Dermis microvascular lymphatic vessel endothelial cell (primary cell): ENCODE measurements around the gene DUSP5. TPM values are rescaled to one million over a fixed set of nuclear protein-coding genes. Genes with fewer than 3 reads are reported as not detected.
A peak's percentile ranks its signal among the peaks of the same experiment; 100 is the strongest.

ENCODE experiments used
- DNase-seq, 2 donors: peaks; one replicate each; pipeline versions ENCODE4 v3.0.0 to v3.0.0-alpha.2; 2010; ENCODE audit warnings: low read depth in 2 of 2
- total RNA-seq: library from RNA; depleted of rRNA; stranded (reverse); fragments of >200 nt; gene quantifications from 2 replicates; pipeline ENCODE4 v1.2.1, GENCODE V29; 2014

DUSP5 gene
- total RNA-seq, 1 donor from 2014 or later, result 34.1 TPM

DNA sequence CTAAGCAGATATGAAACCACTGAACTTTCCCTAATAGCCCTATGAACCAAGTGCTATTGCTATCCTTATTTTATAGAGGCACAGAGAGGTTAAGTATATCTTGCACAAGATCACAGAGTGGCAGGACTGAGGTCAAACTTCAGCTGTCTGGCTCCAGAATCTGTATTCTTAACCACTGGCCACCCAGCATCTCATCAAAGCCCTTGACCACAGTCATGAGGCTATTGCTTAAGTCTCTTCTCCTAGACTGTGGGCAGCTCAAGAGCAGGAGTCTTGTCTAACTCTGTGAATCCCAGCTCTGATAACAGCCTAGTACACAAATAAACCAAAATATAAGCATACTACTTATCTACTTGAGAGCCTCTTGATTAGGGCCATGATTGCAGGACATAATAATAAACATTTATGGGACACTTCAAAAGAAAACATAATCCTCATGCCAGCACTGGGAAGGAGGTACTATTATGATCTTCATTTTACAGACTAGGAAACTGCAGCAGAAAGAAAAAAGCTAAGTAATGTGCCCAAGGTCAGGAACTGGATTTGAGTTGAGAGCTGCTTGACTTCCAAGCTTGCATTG, 47.3 kb downstream of the DUSP5 start:
- DNase-seq, result no peak

DNA sequence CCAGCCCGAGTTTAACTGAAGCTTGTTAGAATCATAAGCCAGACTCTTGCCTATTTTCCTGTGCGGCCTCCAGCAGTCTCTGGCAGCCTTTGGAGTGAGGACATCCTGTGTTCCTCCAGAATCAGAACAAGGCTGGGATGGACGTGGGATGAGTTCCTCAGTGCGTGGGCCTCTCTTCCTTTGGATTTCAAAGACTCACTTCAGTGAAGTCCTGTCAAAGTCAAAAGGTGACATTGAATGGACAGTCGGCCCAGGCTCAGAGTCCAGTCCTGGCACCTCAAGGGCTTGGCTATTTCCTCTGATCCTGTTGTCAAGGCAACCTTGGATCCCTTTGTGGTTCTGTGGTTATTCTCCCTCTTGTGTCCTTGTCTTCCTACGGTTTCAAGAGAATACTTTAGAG, 48.4 kb downstream of the DUSP5 start:
- no peak for DNase-seq

DNA sequence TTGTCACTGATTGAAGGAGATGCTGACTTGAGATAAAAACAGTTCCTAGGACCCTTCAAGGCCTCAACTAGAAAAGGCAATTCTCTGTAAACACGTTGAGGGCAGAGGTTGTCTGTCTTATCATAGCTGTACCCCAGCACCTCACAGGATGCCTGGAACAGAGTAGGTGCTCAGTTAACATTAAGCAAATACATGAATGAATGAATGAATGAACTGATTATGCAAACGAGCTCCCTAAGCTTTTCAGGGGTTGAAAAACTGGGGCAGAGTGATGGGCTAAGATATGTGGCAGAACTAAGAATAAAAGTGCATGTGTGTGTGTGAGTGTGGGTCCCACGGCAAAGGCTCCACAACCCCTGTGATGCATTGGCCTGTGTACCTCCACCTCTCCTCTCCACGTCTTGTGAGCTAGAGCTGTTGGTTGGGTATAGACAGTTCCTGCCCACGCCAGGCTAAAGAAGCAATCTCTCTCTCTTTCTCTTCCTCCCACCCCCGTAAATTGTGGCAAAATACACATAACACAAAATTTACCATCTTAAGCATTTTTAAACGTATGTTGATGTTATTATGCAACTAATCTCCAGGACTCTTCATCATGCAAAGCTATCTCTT, 48.9 kb downstream of the DUSP5 start:
- no peak for DNase-seq

DNA sequence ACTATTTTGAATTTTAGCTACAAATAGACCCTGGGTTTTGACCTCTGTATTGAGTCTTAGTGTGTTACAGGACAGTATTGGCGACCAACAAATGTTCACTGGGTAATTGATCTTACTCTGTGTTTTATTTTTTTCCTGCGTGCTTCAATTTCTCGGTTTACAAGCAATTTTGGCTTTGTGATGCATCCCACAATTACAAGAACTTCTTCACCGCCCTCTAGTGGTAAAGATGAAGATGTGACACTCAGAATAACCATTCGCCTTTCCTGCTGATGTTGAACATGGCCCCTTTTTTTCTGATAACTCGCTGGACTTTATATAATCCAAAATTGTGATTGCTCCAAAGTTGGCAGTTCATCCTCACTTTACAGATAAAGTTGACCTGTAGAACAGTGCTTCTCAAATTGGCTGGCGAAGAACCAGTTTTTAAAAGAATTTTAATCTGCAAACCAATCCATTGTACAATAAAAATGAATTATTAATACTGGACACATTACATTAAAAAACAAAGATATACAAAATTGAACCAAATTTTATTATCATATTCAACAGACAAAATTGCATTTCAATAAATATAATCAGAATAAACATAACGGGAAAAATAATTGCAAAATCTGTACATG, 49.5 kb downstream of the DUSP5 start:
- peak; percentile 50 to 72 for DNase-seq

DNA sequence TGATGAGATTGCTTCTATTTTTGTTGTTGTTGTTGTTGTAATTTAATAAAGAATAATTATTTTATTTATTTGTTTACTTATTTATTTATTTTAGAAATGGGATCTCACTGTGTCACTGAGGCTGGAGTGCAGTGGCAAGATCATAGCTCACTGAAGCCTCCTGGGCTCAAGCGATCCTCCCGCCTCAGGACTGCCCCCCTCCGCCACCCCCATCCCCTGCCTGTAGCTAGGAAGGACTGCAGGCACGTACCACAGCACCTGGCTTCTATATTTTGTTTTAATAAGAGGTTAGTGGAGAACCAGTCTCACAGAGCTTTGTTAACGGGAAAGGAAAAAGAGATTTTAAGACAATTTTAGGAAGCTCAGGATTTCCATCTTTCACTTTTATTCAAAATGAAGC, 50.3 kb downstream of the DUSP5 start:
- no peak for DNase-seq

DNA sequence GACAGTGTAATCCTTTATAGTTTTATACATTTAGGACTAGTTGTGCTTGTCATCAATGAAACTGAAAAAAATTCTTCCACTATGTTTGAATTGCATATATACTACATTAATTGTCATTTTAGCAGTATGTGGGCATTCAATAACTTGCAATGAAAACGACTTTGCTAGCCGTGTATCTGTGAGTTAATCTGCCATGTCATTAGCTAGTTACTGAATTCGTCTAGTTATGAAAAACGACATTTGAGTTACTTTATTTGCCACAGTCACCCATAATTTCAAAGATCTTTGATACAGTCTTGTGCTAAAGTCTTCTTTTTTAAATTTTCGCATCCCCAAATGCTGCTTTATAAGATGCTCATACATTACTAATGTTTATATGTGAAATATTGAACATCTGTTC, 51.5 kb downstream of the DUSP5 start:
- DNase-seq, result no peak

DNA sequence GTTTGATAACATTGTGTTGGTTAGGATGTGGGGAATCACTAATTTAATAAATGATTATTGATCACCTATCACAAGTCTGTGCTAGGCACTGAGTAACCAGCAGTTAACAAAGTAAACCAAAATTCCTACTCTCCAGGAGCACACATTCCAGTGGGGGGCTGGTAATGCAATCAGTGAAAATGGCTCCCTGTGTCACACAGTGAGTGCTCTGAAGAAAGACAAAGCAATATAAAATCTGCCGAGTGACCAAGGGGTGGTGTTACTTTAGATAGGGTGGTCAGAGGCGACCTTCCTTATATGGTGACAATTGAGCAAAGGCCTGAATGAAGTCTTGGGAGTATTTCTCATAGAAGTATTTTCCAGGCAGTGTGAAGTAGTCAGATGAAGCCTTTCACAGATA, 56.2 kb downstream of the DUSP5 start:
- DNase-seq, result no peak

DNA sequence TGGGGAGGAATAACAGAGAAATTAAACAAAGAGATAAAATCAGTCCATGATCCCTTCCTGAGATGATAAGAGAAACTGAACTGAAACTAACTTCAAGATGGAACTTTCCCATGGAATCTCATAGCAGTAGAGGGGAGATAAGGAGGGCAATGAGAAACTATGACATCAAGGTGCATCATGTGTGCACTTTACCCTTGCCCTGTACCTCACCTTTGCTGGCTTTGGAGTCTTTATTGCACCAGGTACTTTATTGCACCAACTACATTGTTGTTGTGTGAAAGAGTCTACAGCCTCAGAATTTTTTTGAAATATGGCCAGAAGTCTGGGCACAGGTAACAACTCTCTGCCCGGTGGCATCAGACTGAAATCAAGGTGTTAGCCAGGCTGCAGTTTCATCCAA, 58.6 kb downstream of the DUSP5 start:
- no peak for DNase-seq

DNA sequence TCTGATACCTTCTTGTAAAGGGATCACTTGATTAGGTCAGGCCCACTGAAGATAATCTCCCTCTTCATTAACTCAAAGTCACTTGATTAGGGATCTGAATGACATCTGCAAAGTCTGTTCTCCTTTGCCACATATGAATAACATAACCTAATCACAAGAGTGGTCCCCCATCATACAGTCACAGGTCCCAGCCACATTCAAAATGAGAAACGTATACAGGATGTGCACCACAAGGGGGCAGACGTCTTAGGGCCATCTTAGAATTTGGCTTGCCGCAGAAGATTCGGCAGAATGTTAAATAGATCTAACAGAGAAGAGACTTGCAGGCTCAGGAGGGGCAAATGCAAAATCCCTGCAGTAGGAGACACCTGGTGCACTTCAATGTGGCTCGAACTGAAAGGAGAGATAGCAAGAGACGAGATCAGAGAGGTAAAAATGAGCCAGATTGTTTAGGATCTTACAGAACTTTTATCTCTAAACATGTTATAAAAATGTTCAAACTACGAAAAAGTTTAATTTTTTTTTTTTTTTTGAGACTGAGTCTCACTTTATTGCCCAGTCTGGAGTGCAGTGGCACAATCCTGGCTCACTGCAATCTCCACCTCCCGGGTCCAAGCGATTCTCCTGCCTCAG, 59.4 kb downstream of the DUSP5 start:
- peak in 1 of 2 donors; percentile 31 for DNase-seq

DNA sequence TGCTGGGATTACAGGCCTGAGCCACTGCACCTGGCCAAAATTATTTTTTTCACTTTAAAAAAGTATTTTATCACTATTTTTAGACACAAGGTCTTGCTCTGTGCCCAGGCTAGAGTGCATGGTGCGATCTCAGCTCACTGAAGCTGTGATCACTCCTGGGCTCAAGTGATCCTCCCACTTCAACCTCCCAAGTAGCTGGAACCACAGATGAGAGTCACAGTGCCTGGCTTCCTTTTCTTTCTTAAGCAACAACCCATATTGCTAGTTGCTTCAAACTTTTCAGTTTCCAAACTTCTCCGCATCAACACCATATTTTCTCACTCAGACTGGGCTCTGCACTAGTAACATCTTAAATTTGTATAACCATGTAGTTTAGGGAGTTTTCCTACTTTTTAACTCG, 60.3 kb downstream of the DUSP5 start:
- no peak for DNase-seq

DNA sequence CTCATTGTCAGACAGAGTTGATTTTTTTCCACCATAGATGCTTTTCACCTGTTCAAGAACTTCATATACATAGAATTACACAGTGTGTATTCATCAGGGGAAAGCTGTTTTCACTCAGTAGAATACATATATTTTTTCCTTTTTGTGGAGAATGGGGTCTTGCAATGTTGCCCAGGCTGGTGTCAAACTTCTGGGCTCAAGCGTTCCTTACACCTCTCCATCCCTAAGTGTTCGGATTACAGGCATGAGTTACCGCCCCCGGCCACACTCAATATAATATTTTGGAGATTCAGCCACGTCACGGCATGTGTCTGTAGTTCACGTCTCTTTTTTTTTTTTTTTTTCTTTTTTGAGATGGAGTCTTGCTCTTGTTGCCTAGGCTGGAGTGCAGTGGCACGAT, 62.3 kb downstream of the DUSP5 start:
- DNase-seq, result no peak

Other genes starting within 250 kb of the DUSP5 start
- 5.5 and 6.8 TPM in 2 replicates for gene SMNDC1, start 193.0 kb upstream of the DUSP5 start, total RNA-seq
- gene SMC3, start 69.8 kb downstream of the DUSP5 start, total RNA-seq, result 16.3 and 18.4 TPM in 2 replicates
- 0.77 and 1.5 TPM in 2 replicates for gene RBM20, start 146.4 kb downstream of the DUSP5 start, total RNA-seq